Choroid plexus epithelial cell (primary cell): Measurements from ENCODE around the gene ITGA8.
"Not testable (repeated sequence)": the region's sequence is repeated elsewhere in the genome, so short reads cannot be mapped to it uniquely, and the experiment has no call there.

ENCODE experiments used
- DNase-seq: peaks from one replicate; pipeline ENCODE4 v3.0.0-alpha.2; 2010; ENCODE audit warnings: low read depth
- H3K4me3 ChIP-seq: 2 replicates; pipeline ENCODE4 v1.5.1; 2011; ENCODE audit warnings: low read depth, mild to moderate bottlenecking, control low read depth, low read length, moderate library complexity
- TF ChIP-seq, protein P1 (sequence below): conservative IDR thresholded peaks from 2 replicates; pipeline ENCODE4 v1.5.1; 2011; ENCODE audit warnings: low read depth, mild to moderate bottlenecking, control low read depth, inconsistent platforms, low read length, moderate library complexity

ITGA8 gene

DNA sequence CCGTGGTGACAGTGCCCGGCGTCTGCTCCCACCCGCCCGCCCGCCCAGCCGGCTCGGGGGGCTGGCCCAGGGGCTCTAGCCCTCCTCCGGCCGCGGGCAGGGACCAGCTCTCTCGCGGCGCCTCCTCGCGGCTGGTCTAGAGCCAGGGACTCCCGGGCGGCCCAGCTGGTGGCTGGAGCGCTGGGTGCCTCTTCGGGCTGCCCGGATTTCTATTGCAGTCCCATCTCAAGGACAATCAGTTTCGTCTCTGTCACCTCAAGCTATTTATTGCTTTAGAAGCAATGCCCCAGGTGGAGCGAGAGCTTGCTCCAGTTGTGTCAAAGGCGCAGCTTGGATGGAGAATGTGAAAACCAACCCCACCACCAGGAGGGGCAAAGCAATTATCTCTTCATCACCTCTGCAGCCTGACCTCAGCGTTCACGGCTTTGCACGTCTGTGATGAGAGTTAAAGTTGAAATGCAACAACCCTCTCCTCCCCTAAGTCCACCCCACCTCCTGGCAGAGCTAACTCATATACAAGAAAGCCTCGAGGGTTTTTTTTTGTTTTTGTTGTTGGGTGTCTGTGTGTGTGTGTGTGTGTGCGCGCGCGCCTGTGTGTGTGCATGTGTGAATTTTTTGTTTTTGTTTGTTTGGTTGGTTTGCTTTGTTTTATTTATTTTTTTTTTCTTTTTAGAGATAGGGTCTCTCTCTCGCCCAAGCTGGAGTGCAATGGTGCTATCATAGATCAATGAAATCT lies at the start of gene ITGA8:
Gene ITGA8, minus strand, starts transcription at position 24 of the 736 bp plus-strand sequence. CDS start 151 bp downstream, outside the sequence.
- TF ChIP-seq, protein P1, sequence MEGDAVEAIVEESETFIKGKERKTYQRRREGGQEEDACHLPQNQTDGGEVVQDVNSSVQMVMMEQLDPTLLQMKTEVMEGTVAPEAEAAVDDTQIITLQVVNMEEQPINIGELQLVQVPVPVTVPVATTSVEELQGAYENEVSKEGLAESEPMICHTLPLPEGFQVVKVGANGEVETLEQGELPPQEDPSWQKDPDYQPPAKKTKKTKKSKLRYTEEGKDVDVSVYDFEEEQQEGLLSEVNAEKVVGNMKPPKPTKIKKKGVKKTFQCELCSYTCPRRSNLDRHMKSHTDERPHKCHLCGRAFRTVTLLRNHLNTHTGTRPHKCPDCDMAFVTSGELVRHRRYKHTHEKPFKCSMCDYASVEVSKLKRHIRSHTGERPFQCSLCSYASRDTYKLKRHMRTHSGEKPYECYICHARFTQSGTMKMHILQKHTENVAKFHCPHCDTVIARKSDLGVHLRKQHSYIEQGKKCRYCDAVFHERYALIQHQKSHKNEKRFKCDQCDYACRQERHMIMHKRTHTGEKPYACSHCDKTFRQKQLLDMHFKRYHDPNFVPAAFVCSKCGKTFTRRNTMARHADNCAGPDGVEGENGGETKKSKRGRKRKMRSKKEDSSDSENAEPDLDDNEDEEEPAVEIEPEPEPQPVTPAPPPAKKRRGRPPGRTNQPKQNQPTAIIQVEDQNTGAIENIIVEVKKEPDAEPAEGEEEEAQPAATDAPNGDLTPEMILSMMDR = peak; percentile 71
- H3K4me3 ChIP-seq = peak within 1 kb of the TSS; percentile 45
- peak; percentile 47 for DNase-seq

DNA sequence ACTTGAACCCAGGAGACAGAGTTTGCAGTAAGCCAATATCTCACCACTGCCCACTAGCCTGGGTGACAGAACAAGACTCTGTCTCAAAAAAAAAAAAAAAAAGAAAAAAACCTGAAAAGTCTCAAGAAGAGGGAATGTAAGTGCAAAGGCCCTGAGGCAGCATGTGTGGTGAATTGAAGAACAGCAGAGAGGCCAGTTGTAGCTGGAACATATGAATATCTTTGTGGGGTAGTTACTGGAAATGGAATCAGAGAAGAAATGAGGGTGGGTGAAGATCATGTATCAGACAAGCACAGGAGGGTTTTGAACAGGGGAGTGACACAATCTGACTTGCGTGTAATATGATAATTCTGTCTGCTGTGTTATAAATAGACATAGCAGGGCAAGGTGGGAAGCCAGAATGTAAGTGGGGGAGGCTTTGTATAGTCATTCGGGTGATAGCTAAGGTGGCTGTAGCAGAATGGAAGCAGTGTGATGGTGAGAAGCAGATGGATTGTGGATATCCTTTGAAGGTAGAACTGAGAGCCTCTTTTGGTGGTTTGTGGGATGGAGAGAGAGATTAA lies 45.3 kb upstream of the ITGA8 start:
- no peak overlapping the region for H3K4me3 ChIP-seq
- TF ChIP-seq, protein P1 = no peak
- DNase-seq = no peak

DNA sequence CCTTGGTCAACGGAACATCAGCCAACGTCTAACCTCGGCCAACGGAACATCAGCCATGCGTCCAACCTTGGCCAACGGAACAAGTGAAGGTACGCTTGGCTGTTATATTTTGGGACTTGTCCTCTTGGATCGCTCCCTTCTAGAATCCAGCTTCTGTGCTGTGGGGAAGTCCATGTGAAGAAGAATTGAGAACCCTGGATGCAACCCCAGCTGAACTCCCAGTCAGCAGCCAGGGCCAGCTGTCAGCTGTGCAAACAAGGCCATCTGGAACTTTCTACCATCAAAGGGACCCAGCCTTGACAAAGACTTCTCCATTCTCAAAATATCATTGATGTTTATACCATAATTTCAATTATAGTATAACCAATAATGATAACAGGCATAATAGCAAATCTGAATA lies 43.3 kb upstream of the ITGA8 start:
- TF ChIP-seq, protein P1 = no peak
- DNase-seq = no peak
- no peak overlapping the region for H3K4me3 ChIP-seq

DNA sequence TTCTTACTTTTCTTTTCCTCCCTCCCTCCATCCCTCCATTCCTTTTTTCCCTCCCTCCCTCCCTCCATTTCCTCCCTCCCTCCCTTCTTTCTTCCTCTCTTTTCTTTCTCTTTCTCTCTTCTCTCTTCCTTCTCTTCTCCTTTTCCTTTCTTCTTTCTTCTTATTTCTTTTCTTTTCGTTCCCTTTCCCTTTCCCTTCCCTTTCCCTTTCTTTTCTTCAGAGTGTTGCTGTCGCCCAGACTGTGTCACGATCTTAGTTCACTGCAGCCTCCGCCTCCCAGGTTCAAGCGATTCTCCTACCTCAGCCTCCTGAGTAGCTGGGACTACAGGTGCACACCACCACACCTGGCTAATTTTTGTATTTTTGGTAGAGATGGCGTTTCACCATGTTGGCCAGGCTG lies 42.5 kb upstream of the ITGA8 start:
- H3K4me3 ChIP-seq, DNase-seq: not testable (repeated sequence)

DNA sequence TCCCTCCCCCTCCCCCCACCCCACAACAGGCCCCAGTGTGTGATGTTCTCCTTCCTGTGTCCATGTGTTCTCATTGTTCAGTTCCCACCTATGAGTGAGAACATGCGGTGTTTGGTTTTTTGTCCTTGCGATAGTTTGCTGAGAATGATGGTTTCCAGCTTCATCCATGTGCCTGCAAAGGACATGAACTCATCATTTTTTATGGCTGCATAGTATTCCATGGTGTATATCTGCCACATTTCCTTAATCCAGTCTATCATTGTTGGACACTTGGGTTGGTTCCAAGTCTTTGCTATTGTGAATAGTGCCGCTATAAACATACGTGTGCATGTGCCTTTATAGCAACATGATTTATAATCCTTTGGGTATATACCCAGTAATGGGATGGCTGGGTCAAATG lies 41.5 kb upstream of the ITGA8 start:
- not testable (repeated sequence) for DNase-seq, H3K4me3 ChIP-seq

DNA sequence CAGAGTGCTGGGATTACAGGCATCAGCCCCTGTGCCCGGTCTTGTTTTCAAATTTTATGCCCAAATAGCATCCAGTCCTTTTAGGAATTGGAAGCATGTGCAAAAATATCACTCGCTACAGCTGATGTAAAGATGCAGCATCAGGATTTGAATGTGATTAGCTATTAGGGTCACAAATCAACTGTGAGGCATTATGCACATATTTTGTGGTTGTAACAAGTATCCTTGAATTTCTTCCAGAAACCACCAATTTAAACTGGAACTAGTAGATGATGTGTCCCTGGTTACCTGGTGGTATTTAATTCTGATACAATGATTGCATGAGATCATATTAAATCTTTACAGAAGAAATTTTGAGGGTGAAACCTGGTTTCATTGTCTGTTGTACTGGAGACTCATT lies 41.0 kb upstream of the ITGA8 start:
- TF ChIP-seq, protein P1 = no peak
- DNase-seq = no peak
- H3K4me3 ChIP-seq = no peak overlapping the region

DNA sequence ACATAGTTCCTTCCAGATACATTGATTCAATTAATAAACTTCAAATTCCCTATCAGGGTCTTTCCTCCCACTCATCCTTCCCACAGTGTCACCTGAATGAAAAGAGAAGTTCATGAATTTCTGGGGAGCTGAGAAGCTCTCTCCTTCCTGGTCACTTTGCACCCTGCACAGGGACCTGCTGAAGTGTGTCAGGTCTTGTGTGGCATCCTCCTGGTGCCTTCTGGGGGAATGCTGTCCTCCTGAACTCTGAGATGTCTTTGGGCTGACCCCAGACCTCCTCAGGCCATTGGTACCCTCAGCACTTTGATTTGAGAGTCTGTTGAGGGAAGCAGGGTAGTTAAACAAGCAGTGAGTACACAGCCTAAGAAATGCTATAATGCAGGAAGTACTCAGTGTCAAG lies 39.5 kb upstream of the ITGA8 start:
- no peak overlapping the region for H3K4me3 ChIP-seq
- TF ChIP-seq, protein P1 = no peak
- no peak for DNase-seq

DNA sequence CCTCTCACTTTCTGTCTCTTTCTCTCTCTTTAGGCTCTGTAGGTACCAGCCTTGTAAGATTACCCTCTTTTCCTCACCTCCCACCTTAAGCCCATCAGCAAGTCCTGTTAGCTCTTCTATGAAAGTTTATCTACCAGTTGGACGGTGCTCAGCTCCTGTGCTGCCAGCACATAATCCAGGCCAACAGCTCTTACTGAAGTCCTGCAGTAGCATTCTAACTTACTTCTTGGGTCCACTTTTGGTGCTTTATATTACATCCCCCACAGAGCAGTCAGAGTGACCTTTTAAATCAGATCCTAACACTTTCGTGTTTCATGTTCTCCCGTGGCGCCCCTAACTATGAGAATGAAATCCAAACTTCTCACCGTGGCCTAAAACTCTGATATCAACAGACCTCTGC lies 38.9 kb upstream of the ITGA8 start:
- TF ChIP-seq, protein P1 = no peak
- DNase-seq = no peak
- no peak overlapping the region for H3K4me3 ChIP-seq
